NB4 (cell line): Measurements from ENCODE around the gene CCL16.

Experiments used
- CTCF ChIP-seq: IDR thresholded peaks from one replicate; pipeline ENCODE4 v1.5.1; 2012; ENCODE audit warnings: low read depth, low read length
- MAX ChIP-seq: IDR thresholded peaks from 2 replicates; pipeline ENCODE4 v1.6.1; 2011; ENCODE audit warnings: low read depth, low read length
- MYC ChIP-seq: IDR thresholded peaks from 2 replicates; pipeline ENCODE4 v1.6.1; 2011; ENCODE audit warnings: low read depth, low read length
- POLR2A ChIP-seq: IDR thresholded peaks from 2 replicates; pipeline ENCODE4 v1.6.1; 2011; ENCODE audit warnings: mild to moderate bottlenecking; ENCODE audit not compliant: insufficient read length; ENCODE audit errors: extremely low read depth

- TF ChIP-seq CTCF (no peak), POLR2A (no peak), MAX (no peak), MYC (no peak)
Observed at GRCh38 chr17:35988164-35988563, 6.9 kb upstream of the CCL16 start.
